ENCODE measurements around the gene SPATA17. TPM values are rescaled to one million over a fixed set of nuclear protein-coding genes. Genes with fewer than 3 reads are reported as not detected.

The SPATA17 gene
- polyA plus RNA-seq, 3 donors = 13.0 to 16.7 (median 13.7) TPM

- no peak for DNase-seq
Observed at GRCh38 chr1:217847643-217848042, 216.5 kb downstream of the SPATA17 start.

- no peak for DNase-seq
Observed at GRCh38 chr1:217856342-217857034, 225.3 kb downstream of the SPATA17 start.

- DNase-seq = peak; percentile 38
Observed at GRCh38 chr1:217857061-217857460, 225.9 kb downstream of the SPATA17 start.

GRCh38 chr1:217861658-217862057 lies 230.5 kb downstream of the SPATA17 start:
- DNase-seq = no peak

GRCh38 chr1:217867446-217867995 lies 236.4 kb downstream of the SPATA17 start:
- DNase-seq = no peak

- no peak for DNase-seq
Observed at GRCh38 chr1:217871955-217872354, 240.8 kb downstream of the SPATA17 start.

- DNase-seq = no peak
Observed at GRCh38 chr1:217875229-217875628, 244.1 kb downstream of the SPATA17 start.

GRCh38 chr1:217876401-217876800 lies 245.3 kb downstream of the SPATA17 start:
- no peak for DNase-seq

- no peak for DNase-seq
Observed at GRCh38 chr1:217876896-217877295, 245.8 kb downstream of the SPATA17 start.

- no peak for DNase-seq
Observed at GRCh38 chr1:217881131-217881543, 250.0 kb downstream of the SPATA17 start.

GRCh38 chr1:217881607-217882332 lies 250.6 kb downstream of the SPATA17 start:
- DNase-seq = no peak

- DNase-seq = no peak
Observed at GRCh38 chr1:217885181-217885580, 254.0 kb downstream of the SPATA17 start.

- no peak for DNase-seq
Observed at GRCh38 chr1:217888328-217888727, 257.2 kb downstream of the SPATA17 start.

- DNase-seq = no peak
Observed at GRCh38 chr1:217889401-217889800, 258.3 kb downstream of the SPATA17 start.

- DNase-seq = no peak
Observed at GRCh38 chr1:217891966-217892365, 260.8 kb downstream of the SPATA17 start.

GRCh38 chr1:217892750-217893149 lies 261.6 kb downstream of the SPATA17 start:
- DNase-seq = no peak

- no peak for DNase-seq
Observed at GRCh38 chr1:217895841-217896240, 264.7 kb downstream of the SPATA17 start.

- no peak for DNase-seq
Observed at GRCh38 chr1:217896490-217896889, 265.3 kb downstream of the SPATA17 start.

- DNase-seq = no peak
Observed at GRCh38 chr1:217897100-217897499, 266.0 kb downstream of the SPATA17 start.

GRCh38 chr1:217899614-217900013 lies 268.5 kb downstream of the SPATA17 start:
- DNase-seq = no peak

GRCh38 chr1:217907504-217907903 lies 276.4 kb downstream of the SPATA17 start:
- no peak for DNase-seq

- no peak for DNase-seq
Observed at GRCh38 chr1:217910203-217910602, 279.1 kb downstream of the SPATA17 start.

- no peak for DNase-seq
Observed at GRCh38 chr1:217910791-217911320, 279.7 kb downstream of the SPATA17 start.
